VCaP (cell line): ENCODE results near the gene CGB7.

Experiments used
- H3K27ac ChIP-seq: fragments of 450-650 bp; 2 replicates; pipeline ENCODE4 v1.5.1; 2017
- CTCF ChIP-seq: fragments of 450-650 bp; conservative IDR thresholded peaks from 2 replicates; pipeline ENCODE4 v1.5.1; 2017; ENCODE audit warnings: mild to moderate bottlenecking, moderate library complexity

The CGB7 gene

GRCh38 chr19:49020931-49021895, 36.3 kb downstream of the CGB7 start:
- TF ChIP-seq CTCF: no peak
- no peak overlapping the region for H3K27ac ChIP-seq

- H3K27ac ChIP-seq: no peak overlapping the region
- no peak for TF ChIP-seq CTCF
Measured at GRCh38 chr19:49020342-49020741, 37.2 kb downstream of the CGB7 start.

- H3K27ac ChIP-seq: no peak overlapping the region; the same call in 1 of the 2 replicates
- peak; percentile 20; the same call in 1 of the 2 replicates for TF ChIP-seq CTCF
Measured at GRCh38 chr19:49019242-49019932, 38.2 kb downstream of the CGB7 start.

GRCh38 chr19:49018388-49019241, 38.9 kb downstream of the CGB7 start:
- peak overlapping the region; percentile 57; the same call in 1 of the 2 replicates for H3K27ac ChIP-seq

GRCh38 chr19:49017666-49018351, 39.7 kb downstream of the CGB7 start:
- TF ChIP-seq CTCF: peak; percentile 74
- H3K27ac ChIP-seq: peak overlapping the region; percentile 57; the same call in 1 of the 2 replicates

GRCh38 chr19:49017041-49017665, 40.4 kb downstream of the CGB7 start, which contains the start of gene LHB:
Gene LHB (minus strand): TSS chr19:49017091. CDS start chr19:49017081, 10 bp downstream.
- H3K27ac ChIP-seq: peak within 1 kb of the TSS; percentile 57; the same call in 1 of the 2 replicates
- TF ChIP-seq CTCF: no peak
